Endothelial cell (in vitro differentiated cells): ENCODE results near the gene C11orf52. TPM values are rescaled to one million over a fixed set of nuclear protein-coding genes. Genes with fewer than 3 reads are reported as not detected.

Source experiments
- DNase-seq: peaks from one replicate; pipeline ENCODE4 v3.0.0; 2021; ENCODE audit warnings: low spot score
- H3K27ac Mint-ChIP-seq: one replicate; pipeline ENCODE4 v1.8.0; 2021; ENCODE audit warnings: mixed read lengths, inconsistent platforms; ENCODE audit not compliant: unreplicated experiment
- H3K27me3 Mint-ChIP-seq: one replicate; pipeline ENCODE4 v1.8.0; 2021; ENCODE audit warnings: mild to moderate bottlenecking, moderate library complexity, mixed read lengths, inconsistent platforms; ENCODE audit not compliant: unreplicated experiment
- H3K36me3 Mint-ChIP-seq: one replicate; pipeline ENCODE4 v1.8.0; 2021; ENCODE audit warnings: mild to moderate bottlenecking, low read depth, mixed read lengths, inconsistent platforms; ENCODE audit not compliant: unreplicated experiment
- H3K4me1 Mint-ChIP-seq: one replicate; pipeline ENCODE4 v1.8.0; 2021; ENCODE audit warnings: mild to moderate bottlenecking, mixed read lengths, inconsistent platforms; ENCODE audit not compliant: unreplicated experiment
- H3K4me3 Mint-ChIP-seq: one replicate; pipeline ENCODE4 v1.8.0; 2021; ENCODE audit warnings: mild to moderate bottlenecking, mixed read lengths, inconsistent platforms; ENCODE audit not compliant: unreplicated experiment
- H3K9me3 Mint-ChIP-seq: one replicate; pipeline ENCODE4 v1.8.0; 2021; ENCODE audit warnings: mixed read lengths, inconsistent platforms; ENCODE audit not compliant: unreplicated experiment
- total RNA-seq: library from RNA; stranded (reverse); fragmentation: NEBNext Ultra II Directional; extraction: Animal tissue kit (Norgen Biotek cat#: 25700); gene quantifications from one replicate; pipeline ENCODE4 v1.2.1, GENCODE V29; 2021; ENCODE audit not compliant: unreplicated experiment
- TF ChIP-seq, protein P1 (sequence below): fragments of 200-600 bp; sonication (generic); IDR thresholded peaks from one replicate; pipeline ENCODE4 v1.5.0; 2021; ENCODE audit warnings: antibody characterized with exemption; ENCODE audit not compliant: unreplicated experiment

C11orf52 gene
- total RNA-seq, 1 donor from 2014 or later = 2.8 TPM

DNA sequence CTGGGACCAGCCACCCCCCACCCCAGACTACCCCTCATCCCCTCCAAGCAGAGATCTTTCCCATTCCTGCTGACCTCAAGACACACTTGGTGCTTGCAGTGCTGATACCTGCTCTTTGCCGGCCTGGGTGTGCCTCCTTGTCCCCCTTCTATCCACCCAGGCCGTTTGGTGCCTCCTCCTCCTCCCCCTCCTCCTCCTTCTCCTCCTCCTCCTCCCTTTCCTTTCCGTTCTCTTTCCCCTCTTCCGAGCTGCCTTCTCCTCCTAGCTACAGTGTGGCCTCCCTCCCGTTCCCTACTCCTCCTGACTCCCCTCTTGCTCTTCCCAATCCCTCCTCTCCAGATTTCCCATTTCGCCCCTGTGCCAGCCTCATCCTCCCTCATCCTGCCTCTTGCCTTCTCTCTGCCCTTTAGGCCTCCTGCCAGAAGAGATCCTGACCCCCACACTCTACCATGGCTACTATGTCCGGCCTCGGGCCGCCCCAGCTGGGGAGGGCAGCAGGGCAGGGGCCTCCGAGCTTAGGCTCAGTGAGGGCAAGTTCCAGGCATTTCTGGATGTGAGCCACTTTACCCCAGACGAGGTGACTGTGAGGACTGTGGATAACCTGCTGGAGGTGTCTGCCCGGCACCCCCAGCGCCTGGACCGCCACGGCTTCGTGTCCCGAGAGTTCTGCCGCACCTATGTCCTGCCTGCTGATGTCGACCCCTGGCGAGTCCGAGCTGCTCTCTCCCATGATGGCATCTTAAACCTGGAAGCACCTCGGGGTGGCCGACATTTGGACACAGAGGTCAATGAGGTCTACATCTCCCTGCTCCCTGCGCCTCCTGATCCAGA lies 5.5 kb upstream of the C11orf52 start:
- no peak for DNase-seq
- H3K4me1 Mint-ChIP-seq = peaks cover 16% of the 10 kb centered on the region
- no peak overlapping the region for H3K27ac Mint-ChIP-seq
- TF ChIP-seq, protein P1, sequence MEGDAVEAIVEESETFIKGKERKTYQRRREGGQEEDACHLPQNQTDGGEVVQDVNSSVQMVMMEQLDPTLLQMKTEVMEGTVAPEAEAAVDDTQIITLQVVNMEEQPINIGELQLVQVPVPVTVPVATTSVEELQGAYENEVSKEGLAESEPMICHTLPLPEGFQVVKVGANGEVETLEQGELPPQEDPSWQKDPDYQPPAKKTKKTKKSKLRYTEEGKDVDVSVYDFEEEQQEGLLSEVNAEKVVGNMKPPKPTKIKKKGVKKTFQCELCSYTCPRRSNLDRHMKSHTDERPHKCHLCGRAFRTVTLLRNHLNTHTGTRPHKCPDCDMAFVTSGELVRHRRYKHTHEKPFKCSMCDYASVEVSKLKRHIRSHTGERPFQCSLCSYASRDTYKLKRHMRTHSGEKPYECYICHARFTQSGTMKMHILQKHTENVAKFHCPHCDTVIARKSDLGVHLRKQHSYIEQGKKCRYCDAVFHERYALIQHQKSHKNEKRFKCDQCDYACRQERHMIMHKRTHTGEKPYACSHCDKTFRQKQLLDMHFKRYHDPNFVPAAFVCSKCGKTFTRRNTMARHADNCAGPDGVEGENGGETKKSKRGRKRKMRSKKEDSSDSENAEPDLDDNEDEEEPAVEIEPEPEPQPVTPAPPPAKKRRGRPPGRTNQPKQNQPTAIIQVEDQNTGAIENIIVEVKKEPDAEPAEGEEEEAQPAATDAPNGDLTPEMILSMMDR = no peak
- no peak overlapping the region for H3K4me3 Mint-ChIP-seq
- H3K36me3 Mint-ChIP-seq = no peaks in the 10 kb centered on the region
- H3K27me3 Mint-ChIP-seq = peaks cover 6% of the 10 kb centered on the region
- H3K9me3 Mint-ChIP-seq = no peaks in the 10 kb centered on the region

DNA sequence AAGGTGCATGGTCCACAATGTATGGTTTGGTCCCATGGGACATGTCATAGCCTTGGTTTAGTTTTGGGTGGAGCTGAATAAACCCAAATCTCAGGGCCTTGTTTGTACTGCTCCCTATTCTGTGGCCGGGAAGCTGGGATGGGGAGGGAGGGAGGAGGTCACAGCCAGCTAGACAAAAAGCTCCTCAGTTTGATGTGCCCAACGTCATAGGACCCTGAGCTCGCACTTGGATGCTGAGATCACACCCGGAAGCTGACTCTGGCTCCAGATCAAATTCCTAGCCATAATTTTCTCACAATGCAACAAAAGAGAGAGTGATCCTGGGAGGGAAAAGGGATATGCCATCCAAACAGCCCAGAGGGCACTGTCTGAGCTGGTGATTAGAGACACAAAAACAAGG lies 4.7 kb upstream of the C11orf52 start:
- no peaks in the 10 kb centered on the region for H3K36me3 Mint-ChIP-seq
- peaks cover 17% of the 10 kb centered on the region for H3K4me1 Mint-ChIP-seq
- no peak overlapping the region for H3K4me3 Mint-ChIP-seq
- no peak overlapping the region for H3K27ac Mint-ChIP-seq
- TF ChIP-seq, protein P1 = no peak
- H3K9me3 Mint-ChIP-seq = no peaks in the 10 kb centered on the region
- H3K27me3 Mint-ChIP-seq = peaks cover 6% of the 10 kb centered on the region
- DNase-seq = no peak

DNA sequence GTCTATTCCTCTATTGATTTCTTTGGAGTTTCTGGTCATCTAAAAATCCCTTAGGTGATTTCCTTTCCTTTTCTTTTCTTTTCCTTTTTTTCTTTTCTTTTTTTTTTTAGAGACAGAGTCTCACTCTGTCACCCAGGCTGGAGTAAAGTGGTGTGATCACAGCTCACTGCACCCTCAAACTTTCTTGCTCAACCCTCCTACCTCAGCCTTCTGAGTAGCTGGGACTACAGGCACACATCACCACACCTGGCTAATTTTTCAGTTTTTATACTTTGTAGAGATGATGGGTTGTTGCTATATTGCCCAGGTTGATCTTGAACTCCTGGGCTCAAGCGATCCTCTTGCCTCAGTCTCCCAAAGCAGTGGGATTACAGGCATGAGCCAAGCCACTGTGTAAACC lies 1.9 kb upstream of the C11orf52 start:
- DNase-seq = no peak
- Mint-ChIP-seq H3K36me3 (no peaks in the 10 kb centered on the region), H3K27me3 (peaks cover under 1% of the 10 kb centered on the region), H3K4me3 (no peak overlapping the region), H3K4me1 (peaks cover 13% of the 10 kb centered on the region), H3K27ac (peak overlapping the region; percentile 6), H3K9me3 (no peaks in the 10 kb centered on the region)
- TF ChIP-seq, protein P1 = no peak

DNA sequence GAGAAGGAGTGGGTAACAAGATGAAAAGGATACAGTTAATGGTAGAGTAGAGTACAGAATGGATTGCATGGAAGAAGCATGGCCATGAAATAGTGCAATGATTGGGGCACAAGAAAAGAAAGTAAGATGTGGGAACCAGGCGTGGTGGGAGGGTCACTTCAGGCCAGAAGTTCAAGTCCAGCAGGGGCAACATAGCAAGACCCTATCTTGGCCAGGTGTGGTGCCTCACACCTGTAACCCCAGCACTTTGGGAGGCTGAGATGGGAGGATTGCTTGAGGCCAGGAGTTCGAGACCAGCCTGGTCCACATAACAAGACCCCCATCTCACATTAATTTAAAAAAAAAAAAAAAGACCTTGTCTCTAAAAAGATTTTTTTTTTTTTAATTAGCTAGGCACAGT lies 1.4 kb upstream of the C11orf52 start:
- H3K27ac Mint-ChIP-seq = peak overlapping the region; percentile 6
- TF ChIP-seq, protein P1 = no peak
- no peaks in the 10 kb centered on the region for H3K9me3 Mint-ChIP-seq
- peaks cover 13% of the 10 kb centered on the region for H3K4me1 Mint-ChIP-seq
- no peak overlapping the region for H3K4me3 Mint-ChIP-seq
- H3K27me3 Mint-ChIP-seq = no peaks in the 10 kb centered on the region
- DNase-seq = no peak
- no peaks in the 10 kb centered on the region for H3K36me3 Mint-ChIP-seq

DNA sequence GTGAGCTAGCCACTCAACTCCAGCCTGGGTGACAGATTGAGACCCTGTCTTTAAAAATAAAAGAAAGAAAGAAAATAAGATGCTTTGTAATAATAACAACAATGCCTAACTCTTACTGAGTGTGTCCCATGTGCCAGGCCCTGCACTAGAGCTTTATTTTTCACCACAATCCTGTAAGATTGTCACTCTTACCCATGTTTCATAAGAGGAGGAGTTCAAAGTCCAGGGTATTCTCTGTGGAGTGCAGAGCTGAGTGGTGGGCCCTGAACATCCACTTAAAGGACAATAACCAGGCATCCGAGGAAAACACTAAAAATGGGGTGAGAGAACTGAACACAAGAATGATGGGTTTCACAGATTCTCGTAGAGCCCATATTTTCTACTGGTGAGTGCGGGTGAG lies 925 bp upstream of the C11orf52 start:
- TF ChIP-seq, protein P1 = no peak
- peaks cover 13% of the 10 kb centered on the region for H3K4me1 Mint-ChIP-seq
- no peaks in the 10 kb centered on the region for H3K9me3 Mint-ChIP-seq

More for the DNA sequence above, 925 bp upstream of the C11orf52 start:
- Mint-ChIP-seq H3K4me3 (no peak overlapping the region), H3K36me3 (no peaks in the 10 kb centered on the region), H3K27ac (peak overlapping the region; percentile 20), H3K27me3 (no peaks in the 10 kb centered on the region)
- DNase-seq = no peak
